ENCODE data around the gene CORO7. TPM values are rescaled to one million over a fixed set of nuclear protein-coding genes. Genes with fewer than 3 reads are reported as not detected.
"Not testable (repeated sequence)": the region's sequence is repeated elsewhere in the genome, so short reads cannot be mapped to it uniquely, and the experiment has no call there.

Gene CORO7
- polyA plus RNA-seq, 1 donor, result 19.4 TPM

GRCh38 chr16:4354512-4355409 is 61.6 kb downstream of the CORO7 start:
- no peak for DNase-seq (ENCODE audit: low read depth)

DNA sequence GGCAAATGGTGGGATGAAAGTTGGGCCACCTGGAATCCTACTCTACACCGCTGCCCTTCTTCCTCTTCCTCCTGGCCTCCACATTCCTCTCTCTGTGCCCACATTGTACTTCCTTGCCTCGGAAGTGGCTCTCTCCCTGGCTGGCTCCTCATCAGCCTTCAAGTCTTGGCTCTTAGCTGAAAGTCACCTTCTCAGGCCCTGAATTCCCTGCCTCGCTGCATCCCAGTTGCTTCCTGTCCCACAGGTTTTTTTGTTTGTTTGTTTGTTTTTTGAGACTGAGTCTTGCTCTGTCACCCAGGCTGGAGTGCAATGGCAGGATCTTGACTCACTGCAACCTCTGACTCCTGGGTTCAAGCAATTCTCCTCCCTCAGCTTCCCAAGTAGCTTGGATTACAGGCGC is 62.7 kb downstream of the CORO7 start:
- DNase-seq (ENCODE audit: low read depth), result no peak

DNA sequence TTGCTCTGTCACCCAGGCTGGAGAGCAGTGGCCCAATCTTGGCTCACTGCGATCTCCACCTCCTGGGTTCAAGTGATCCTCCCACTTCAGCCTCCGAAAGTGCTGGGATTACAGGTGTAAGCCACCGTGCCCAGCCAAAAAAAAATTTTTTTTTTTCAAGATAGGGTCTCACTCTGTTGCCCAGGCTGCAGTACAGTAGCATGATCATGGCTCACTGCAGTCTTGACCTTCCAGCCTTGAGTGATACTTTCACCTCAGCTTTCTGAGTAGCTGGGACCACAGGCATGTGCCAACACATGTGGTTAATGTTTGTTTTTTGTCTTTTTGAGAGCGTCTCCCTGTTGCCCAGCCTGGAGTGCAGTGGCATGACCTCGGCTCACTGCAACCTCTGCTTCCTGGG is 63.6 kb downstream of the CORO7 start:
- no peak for DNase-seq (ENCODE audit: low read depth)

GRCh38 chr16:4351880-4352279 is 64.5 kb downstream of the CORO7 start:
- DNase-seq (ENCODE audit: low read depth), result no peak

- peak; percentile 72 for DNase-seq (ENCODE audit: low read depth)
These were observed 65.4 kb downstream of the CORO7 start, which contains the start of gene PAM16 for GRCh38 chr16:4350787-4351659. Gene PAM16 (minus strand): TSS chr16:4351321. CDS start chr16:4351234, 87 bp downstream.

DNA sequence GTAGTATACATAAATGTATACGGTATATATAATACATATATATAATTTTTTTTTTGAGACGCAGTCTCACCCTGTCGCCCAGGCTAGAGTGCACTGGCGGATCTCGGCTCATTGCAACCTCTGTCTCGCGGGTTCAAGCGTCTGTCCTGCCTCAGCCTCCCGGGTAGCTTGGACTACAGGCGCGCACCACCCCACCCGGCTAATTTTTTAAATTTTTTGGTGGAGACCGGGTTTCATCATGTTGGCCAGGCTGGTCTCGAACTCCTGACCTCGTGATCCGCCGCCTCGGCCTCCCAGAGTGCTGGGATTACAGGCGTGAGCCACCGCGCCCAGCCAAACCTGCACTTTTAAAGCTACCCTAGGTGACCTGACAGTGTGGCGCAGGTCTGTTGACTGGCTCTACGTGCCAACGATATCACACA is 66.0 kb downstream of the CORO7 start:
- no peak for DNase-seq (ENCODE audit: low read depth)

DNA sequence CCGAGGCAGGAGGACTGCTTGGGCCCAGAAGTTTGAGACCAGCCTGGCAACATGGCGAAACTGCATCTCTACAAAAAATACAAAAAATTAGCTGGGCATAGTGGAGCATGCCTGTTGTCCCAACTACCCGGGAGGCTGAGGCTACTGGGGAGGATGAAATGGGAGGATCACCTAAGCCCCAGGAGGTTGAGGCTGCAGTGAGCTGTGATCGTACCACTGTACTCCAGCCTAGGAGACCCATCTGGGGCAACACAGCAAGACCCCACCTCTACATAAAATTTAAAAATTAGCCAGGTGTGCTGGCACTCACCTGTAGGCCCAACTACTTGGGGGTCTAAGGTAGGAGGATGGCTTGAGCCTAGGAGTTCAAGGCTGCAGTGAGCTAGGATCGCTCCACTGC is 67.1 kb downstream of the CORO7 start:
- DNase-seq (ENCODE audit: low read depth), result no peak

GRCh38 chr16:4347765-4348509 is 68.5 kb downstream of the CORO7 start:
- no peak for DNase-seq (ENCODE audit: low read depth)

DNA sequence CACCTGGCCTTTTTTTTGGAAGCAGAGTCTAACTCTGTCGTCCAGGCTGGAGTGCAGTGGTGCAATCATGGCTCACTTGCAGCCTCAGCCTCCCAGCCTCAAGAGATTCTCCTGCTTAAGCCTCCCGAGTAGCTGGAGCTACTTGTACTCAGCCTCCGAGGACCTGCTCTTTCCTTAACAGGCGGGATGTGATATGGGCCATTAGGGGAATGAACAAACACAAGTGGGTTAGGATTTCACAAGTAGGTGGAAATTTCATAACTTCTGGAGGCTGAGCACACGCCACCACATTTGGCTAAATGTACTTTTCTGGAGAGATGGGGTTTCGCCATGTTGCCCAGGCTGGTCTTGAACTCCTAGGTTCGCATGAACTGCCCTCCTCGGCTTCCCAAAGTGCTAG is 69.4 kb downstream of the CORO7 start:
- no peak for DNase-seq (ENCODE audit: low read depth)

DNA sequence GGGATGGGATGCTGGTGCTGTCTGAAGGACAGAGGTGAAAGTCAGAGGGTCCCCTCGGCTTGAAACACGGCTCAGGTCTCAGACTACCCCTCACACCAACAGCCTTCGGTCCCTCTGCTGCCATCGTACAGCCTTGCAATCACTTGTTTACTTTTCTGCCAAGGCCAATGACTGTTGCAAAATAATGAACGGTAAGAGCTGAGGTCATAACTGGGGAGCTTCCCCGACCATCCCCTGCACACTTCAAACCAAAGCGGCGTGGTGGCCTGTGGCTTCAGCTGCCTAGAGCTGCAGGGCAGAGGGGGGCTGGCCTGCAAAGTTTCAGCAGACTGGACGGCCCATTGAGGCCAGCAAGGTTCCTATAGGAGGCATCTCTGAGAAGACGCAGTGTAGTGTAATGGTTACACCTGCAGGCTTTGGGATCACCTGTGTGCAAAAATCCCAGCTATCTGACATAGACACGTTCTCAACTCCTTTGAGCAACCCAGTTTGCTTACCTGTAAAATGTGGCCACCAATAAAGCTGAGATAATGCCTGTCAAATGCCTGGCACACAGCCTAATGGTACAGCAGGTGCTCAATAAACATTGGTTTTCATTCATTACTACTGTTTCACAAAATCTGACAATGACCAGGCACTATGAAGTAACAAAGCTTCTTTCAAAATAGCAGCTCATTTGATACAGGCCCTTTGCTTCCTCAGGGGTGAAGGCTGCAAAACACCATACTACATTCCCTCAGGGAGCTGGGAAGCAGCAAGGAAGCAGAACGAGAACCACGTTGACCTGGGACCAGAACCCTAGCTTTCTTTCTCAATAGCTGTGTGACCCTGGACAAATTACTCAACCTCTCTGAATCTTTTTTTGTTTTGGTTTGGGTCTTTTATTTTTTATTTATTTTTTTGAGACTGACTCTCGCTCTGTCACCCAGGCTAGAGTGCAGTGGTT is 70.3 kb downstream of the CORO7 start:
- no peak for DNase-seq (ENCODE audit: low read depth)

DNA sequence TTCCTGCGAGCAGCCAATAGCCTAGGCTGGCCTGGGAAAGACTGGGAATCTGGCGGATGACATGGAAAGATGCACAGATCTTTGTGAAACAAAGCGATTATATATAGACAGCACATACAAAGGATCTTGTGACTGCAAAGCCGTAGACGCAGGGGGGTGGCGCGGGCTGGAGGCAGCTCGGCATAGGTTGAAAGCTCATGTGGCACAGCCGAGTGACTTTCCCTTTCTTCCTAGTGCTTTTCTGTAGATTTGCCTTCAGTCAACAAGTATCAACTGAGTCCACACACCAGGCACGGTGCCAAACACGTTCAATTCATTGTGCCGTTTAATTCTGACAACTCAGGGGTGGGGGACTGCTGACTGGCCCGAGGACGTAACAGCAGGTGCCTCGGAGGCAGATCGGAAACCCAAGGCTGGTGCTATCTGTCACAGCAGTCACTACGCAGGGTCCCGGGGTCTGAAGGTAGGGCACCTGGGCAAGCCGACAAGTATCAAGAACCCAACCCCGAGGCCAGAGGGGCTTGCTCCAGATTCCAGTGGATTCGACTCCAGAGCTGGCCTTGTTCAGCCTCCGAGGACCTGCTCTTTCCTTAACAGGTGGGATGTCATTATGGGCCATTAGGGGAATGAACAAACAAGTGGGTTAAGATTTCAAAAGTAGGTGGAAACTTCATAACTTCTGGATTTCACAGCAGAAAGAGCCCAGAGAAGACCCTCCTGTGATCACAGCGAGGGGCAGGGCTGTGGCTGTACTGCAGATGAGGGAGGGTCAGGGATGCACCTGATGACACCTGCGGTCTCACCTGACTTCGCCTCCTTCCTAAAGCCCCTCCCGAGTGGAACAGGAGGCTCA is 71.2 kb downstream of the CORO7 start:
- DNase-seq (ENCODE audit: low read depth), result no peak

GRCh38 chr16:4344300-4344982 is 72.0 kb downstream of the CORO7 start:
- not testable (repeated sequence) for DNase-seq (ENCODE audit: low read depth)

DNA sequence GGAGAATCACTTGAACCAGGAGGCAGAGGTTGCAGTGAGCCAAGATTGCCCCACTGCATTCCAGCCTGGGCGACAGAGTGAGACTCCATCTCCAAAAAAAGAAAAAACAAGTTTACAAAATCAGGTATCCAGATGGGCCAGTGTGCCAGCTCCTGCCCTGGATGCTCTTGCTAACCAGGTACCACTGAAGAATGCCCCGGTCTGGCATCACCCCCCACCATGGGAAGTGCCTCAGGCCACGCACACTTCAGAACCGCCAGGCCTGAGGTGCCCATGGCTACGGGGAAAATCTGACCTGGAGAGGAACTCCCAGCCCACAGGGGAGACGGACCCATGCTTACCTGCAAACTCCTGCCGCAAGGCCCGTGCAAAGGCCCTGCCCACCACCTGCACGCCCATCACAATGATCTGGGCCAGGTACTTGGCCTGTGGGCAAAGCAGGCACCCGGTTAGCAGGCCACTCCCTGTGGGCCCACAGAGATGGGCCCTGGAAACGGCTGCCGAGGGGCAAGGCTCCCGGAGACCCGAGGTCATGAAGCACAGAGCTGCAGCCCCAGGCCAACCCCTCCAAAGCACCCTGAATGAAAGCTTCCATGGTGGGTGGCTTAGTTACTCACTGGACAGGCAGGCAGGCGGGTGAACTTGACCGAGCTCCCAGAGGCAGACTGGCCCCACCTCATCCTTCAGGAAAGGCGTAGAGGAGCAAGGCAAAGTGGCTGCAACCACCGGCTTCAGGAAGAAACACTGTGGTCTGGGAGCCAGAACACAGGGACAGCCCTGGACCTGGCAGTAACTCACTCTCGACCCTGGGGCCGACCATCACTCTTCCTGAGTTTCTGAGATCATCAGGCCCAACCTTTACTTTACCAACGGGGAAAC is 73.3 kb downstream of the CORO7 start:
- DNase-seq (ENCODE audit: low read depth), result no peak

DNA sequence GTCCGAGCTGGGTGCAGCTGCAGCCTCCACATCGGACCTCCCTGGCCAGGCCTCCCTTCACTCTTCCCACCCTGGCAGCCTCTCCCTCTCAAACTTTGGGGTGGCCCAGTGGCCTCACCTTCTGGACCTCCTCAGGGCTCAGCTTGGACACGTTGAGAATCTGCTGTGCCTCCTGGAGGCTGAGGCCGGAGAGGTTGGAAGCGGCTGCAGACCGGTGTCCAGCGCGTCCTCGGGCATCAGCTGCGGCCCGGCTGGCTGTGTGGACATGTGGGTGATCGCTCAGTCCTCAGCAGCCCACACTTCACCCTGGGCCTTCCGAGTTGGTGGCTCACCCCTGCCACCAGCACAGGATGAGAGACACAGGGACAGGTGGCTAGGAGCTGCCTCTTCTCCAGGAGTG is 75.1 kb downstream of the CORO7 start:
- DNase-seq (ENCODE audit: low read depth), result no peak

GRCh38 chr16:4340443-4340842 is 76.0 kb downstream of the CORO7 start:
- DNase-seq (ENCODE audit: low read depth), result no peak

DNA sequence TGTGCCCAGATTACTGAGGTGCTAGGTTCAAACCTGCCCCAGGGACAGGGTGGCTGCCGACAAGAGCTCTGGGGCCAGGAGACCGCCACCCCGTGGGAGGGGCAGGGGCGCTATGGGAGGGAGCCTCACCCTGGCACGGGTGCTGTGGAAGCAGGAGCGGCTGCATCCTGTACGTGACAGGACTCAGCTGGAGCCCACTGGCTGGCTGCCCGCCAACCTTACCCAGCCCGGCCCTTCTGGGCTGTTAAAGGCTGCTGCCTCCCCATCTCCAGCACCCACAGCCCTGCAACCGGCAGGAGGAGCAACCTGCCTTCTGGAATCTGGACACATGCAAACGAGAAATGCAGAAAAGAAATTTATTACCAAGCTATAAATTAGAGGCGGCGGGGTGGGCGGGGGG is 76.5 kb downstream of the CORO7 start:
- no peak for DNase-seq (ENCODE audit: low read depth)

DNA sequence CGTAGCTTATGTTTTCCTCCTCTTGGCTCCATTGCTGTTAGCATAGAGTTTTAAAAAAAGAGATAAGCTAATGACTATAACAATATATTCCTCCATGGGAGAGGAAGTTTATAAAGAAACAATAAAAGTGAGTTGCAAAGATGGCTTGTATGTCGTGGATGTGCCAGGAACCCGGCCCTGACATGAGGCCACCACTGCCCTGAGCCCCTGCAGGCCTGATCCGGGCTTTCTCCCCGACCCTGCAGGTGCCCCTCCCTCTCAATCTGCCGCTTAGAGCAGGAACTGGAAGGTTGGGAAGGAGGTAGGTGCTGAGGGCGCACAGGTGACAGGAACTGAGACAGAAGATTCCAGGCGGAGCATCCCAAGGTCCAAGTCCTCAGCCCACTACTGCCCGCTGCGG is 76.9 kb downstream of the CORO7 start:
- DNase-seq (ENCODE audit: low read depth), result no peak

DNA sequence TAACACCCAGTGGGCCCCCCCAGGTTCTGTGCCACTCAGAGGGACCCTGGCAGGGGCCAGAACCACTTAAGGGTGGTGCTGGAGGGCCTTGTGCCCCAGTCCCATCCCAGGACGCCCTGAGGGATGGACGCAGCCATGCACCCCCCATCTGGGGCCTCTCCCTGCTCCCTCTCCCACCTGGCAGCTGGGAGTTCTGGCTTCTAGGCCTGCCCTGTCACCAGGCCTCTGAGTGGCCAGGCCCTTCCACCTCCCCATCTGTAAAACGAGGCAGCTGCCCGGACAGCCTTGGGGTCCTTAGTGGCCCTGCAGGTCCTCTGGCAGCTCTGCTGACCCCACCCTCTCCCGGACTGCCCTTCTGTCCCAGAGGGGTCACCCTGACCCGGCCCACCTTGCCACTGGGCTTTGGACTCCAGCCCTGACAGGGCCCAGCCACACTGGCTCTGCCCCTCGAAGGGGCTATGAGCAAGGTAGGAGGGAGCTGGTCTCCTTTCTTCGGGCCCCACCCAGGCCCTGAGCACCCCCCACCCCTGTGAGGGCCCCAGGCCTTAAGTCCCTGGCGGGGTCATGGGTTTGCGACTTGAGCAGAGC is 77.6 kb downstream of the CORO7 start:
- no peak for DNase-seq (ENCODE audit: low read depth)
